Measurements from ENCODE around the gene CTDSPL.

Gene CTDSPL

DNA sequence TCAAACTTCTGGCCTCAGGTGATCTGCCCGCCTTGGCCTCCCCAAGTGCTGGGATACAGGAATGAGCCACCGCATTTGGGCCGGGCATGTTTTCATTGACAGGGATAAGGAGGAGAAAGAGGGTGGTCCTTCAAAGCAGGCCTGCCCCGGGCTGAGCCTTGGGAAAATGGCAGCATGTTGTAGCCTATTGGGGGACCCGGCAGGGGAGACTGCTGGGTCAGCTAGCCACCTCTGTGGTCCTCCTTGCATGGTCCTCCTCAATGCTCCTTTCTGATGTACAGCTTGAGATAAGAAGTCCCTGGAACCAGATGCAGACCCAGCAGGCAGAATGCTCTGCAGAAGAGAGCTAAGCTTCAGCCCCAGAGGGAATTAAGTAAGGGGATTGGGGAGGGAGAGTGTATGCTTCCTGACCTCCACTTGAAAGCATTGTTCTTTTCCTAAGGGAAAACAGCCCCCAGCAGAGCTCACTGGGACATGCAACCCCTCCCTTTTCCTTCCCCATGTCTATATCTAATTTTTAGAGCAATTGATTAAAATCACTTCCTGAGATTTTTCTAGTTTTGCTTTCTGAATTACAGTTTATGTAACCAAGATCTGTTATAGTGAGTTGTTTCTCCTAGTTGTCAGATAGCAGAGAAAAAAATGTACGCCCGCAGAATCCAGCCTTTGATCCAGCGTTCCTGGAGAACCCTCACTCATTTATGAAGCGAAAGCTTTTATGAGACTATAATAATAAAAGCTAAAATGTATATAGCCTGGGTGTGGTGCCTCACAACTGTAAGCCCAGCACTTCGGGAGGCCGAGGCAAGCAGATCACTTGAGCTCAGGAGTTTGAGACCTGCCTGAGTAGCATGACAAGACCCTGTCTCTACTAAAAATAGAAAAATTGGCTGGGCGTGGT, 80.2 kb downstream of the CTDSPL start:
- DNase-seq (ENCODE audit: low read depth in 2 of 2, low spot score in 1 of 2) = no peak

GRCh38 chr3:37942646-37943045, 81.0 kb downstream of the CTDSPL start:
- DNase-seq (ENCODE audit: low read depth in 2 of 2, low spot score in 1 of 2) = no peak

- no peak for DNase-seq (ENCODE audit: low read depth in 2 of 2, low spot score in 1 of 2)
These were observed 81.4 kb downstream of the CTDSPL start for GRCh38 chr3:37943126-37943525.

- DNase-seq (ENCODE audit: low read depth in 2 of 2, low spot score in 1 of 2) = no peak
These were observed 82.1 kb downstream of the CTDSPL start for GRCh38 chr3:37943631-37944314.

DNA sequence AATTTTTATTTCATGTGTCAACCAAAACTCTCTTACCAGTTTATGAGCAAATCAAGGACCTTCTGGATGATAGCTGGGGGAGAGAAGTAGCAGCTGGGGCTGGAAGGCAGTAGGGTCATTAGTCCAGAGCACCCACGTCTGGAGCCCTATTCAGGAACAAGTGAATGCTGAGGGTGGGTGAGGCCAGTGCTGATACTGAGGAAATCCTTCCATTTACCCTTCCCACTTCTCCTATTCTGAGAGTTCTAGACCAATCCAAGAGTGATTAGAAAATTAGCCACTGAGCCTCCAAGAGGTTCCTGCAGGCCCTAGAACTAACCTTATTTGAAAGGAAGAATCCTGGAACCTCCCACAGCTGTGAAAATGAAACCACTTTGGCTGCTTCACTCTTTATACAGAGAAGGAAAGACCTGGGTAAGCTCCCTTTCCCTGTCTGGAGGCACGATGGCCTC, 82.7 kb downstream of the CTDSPL start:
- no peak for DNase-seq (ENCODE audit: low read depth in 2 of 2, low spot score in 1 of 2)

- DNase-seq (ENCODE audit: low read depth in 2 of 2, low spot score in 1 of 2) = no peak
These were observed 83.6 kb downstream of the CTDSPL start for GRCh38 chr3:37945156-37945806.

DNA sequence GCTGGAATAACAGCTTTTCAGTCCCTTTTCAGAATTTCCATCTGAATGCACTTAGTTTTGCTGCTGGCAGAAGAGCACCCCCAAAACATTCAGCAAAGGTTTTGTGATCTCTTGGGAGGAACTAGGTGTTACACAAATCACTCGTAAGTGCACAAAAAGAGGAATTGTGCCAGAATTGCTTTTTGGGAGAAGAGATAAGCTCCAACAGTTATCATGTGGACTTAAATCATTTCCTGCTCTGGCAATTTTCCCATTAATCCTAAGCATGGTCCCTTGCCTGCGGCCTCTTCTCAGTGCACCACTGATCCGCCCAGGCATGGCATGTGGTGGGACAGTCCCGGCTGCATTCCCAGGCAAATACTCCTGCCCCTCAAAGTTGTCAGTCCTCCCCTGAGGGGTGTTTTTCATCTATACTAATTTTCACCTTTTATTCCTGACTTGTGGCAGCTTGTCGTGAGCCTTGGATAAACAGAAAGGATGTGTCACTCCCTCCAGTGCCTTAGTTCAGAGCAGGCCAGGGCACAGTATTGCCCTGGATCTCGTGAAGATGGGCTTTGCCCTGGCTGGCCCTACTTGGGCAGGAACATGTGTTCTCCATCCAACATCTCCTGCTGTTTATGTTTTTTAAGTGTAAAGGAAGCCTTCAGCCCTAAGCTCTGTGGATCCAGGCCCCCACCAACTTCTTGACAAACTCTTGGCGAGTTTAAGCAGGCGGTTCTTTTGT, 84.3 kb downstream of the CTDSPL start:
- DNase-seq (ENCODE audit: low read depth in 2 of 2, low spot score in 1 of 2) = no peak

DNA sequence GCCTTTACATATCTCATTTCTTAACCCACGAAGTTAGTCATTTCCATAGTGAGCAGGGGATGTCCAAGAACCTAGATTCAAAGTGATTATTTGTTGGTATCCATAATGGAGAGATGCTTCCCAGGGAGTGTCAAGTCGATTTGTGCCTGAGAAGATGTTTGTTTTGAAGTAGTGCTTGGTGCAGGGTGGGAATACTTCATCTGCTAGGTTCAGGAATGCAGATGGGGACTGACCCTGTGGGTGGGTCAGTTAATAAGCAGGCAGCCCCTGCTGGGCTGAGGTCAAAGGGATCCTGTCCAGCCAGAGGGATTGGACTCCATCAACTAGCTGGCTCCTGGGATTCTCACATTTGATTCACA, 84.8 kb downstream of the CTDSPL start:
- DNase-seq (ENCODE audit: low read depth in 2 of 2, low spot score in 1 of 2) = no peak

GRCh38 chr3:37949866-37950265, 88.2 kb downstream of the CTDSPL start:
- no peak for DNase-seq (ENCODE audit: low read depth in 2 of 2, low spot score in 1 of 2)

DNA sequence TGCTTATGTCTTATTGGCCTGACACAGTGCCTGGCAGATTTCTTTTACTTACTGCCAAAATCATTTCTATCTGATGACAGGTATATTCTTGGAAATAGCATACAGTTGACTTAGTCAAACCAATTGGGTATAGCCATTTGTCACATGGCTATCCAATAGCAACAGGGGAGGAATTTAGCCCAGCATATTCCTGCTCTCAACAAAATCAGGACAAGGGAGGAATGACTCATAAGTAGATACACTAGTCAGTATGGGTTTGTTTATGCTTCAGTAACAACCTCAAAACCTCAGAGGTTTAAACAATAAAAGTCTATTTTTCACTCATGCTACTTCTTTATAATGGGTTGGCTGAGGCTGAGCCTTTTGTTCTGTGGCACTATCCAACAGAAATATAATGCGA, 90.9 kb downstream of the CTDSPL start:
- no peak for DNase-seq (ENCODE audit: low read depth in 2 of 2, low spot score in 1 of 2)

- no peak for DNase-seq (ENCODE audit: low read depth in 2 of 2, low spot score in 1 of 2)
These were observed 91.5 kb downstream of the CTDSPL start for GRCh38 chr3:37953226-37953625.

- DNase-seq (ENCODE audit: low read depth in 2 of 2, low spot score in 1 of 2) = no peak
These were observed 92.2 kb downstream of the CTDSPL start for GRCh38 chr3:37953707-37954394.

DNA sequence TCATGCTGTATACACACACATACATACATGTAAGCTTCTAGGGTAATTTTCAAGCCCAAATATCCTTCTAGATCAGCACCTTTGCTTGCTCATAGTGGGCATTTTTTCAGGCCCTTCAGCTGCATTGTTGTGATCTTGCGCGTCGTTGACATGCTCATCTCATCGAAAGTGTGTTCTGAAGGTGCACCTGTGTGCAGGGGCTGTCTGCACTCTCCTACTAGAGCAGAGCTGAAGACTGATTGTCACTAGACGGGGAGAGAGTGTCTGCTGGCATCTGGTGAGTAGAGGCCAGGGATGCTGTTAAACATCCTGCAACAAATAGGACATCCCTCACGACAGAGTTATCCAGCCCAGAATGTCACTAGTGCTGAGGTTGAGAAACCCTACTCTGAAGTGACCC, 93.2 kb downstream of the CTDSPL start:
- DNase-seq (ENCODE audit: low read depth in 2 of 2, low spot score in 1 of 2) = no peak

DNA sequence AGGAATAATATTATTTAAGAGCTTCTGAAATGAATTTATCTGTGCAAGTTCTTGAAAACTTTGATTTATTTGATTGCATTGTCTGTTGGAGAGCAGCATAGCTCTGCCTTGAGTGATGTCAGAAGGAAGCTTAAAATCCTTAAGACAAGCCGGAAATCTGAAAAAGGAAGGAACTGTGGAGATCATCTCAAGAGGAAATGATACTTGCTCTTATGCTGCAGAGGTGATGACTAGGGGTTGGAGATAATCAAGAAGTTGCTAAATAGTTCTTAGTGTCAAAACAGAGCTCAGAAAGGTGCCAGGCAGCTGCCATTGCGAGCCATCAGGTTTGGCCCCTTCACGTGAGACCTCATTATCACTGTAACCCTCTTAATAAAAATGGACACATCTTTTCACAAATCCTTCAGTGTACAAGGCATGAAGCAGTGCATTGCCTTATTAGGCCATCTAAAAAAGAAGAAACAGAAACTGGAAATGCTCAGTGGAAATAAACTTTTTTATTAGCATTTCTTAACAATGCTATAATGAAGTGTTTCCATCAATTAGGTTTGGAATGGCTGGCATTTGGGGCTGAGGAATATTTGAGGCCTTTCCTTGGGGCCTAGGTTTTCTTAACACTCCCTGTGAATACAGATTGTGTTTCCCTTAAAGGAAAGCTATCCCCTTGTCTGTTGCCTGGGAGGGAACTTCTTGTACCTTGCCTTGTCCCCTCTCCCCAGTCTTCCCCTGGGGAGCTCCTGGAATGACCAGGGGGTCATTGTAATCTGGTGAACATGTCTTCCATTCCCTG, 94.4 kb downstream of the CTDSPL start:
- no peak for DNase-seq (ENCODE audit: low read depth in 2 of 2, low spot score in 1 of 2)

DNA sequence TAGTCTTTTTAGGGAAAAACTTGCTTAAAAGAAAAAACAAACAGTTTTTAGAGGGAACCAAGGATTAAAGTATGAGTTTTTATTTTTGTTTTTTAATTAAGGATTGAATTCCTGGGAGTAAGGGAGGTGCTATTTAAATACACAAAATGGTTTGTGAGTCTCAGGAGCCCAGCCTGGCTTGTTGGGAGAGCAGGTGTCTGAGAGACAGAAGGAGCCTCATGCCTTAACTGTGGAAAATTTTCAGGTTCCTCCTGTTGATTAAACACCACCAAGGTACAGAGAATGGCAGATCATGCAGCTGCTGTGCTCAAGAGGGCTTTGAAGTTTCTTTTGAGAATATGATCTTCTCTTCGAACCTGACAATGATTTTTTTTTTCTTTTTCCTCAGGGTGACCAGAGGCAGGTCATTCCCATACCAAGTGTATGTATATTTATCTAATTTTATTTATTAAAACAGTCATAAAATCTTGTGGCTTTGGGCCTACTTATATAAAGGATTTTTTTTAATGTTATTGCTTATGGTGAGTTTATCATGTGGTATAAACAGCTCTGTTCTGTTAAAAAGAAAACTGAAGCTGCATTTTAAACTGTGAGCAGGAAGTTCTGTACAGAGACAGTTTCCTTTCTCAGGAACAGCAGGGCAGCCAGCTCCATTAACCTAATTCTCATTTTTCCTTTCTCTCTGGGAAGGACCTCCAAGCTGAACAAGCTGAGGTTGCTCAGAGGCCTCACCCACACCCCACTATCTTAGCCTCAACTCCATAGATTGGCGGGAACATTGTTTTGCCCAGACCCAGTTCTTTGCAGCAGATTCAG, 95.3 kb downstream of the CTDSPL start:
- no peak for DNase-seq (ENCODE audit: low read depth in 2 of 2, low spot score in 1 of 2)

DNA sequence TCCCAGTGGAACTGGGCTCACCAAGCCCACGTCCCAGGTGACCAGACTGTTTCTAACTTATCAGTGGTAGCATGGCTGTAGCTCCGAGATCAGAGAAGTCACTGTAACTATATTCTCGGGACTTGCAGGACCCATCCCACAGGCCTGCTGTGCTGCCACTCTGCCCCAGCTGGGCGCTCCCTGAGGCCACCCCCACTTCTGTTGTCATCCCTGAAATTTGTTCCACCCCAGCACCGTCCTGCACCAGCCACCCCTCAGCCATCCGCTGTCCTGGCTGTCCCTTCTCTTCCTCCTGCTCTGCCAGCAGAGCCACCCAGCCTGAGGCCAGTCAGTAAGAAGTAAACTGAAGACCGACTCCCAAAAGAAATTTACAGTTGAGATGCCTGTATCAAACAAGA, 95.9 kb downstream of the CTDSPL start:
- DNase-seq (ENCODE audit: low read depth in 2 of 2, low spot score in 1 of 2) = no peak

DNA sequence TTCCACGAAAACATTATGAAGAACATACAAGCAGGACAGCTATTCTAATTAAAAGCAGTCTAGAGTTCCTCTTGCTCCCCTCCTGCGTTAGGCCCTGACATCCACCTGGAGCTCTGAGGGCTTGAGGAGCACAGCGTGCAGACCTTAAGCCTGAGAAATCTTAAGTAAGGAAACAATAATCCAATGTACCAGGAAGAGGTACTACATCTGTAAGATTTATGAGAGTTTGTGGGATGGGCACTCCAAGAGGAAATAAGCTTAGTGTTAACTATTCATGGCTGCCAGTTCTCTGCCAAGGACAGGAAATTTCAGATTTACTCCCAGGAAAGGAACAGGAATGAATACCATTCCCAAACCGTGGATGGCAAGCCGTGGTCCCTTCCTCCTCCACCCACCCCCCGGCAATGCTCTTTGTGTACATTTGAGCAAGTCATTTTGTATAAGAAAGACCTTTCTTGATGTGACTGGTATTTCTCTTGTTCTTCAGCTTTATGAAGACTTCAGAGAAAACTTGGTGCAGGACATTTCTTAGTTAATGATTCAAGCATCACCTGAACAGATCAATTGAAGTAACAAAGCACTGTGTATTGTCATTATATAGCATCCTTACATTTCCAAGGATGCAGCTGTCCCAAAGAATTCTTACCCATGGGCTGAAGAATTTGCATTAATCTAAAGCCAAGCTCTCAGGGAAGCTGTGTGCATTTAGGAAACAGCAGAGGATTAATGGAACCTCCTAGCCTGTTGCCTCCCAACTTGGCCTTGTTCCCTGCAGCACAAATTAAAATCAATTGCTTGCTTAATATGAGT, 100.1 kb downstream of the CTDSPL start:
- no peak for DNase-seq (ENCODE audit: low read depth in 2 of 2, low spot score in 1 of 2)

GRCh38 chr3:37963016-37963415, 101.3 kb downstream of the CTDSPL start:
- no peak for DNase-seq (ENCODE audit: low read depth in 2 of 2, low spot score in 1 of 2)

All from stimulated activated CD8-positive, alpha-beta memory T cell treated with anti-CD3 and anti-CD28 coated beads, Interleukin-4, amount 100 ng/mL, for 4 hours (primary cell).